ENCODE results near the gene RBMS3. TPM values are rescaled to one million over a fixed set of nuclear protein-coding genes. Genes with fewer than 3 reads are reported as not detected.
"Not testable (repeated sequence)": the region's sequence is repeated elsewhere in the genome, so short reads cannot be mapped to it uniquely, and the experiment has no call there.

RBMS3 gene
- total RNA-seq, 2 donors from 2014 or later = 31.7 to 45.1 TPM

GRCh38 chr3:29354894-29355293, 74.0 kb downstream of the RBMS3 start:
- TF ChIP-seq POLR2AphosphoS5 (IDR thresholded peaks at IDR 0.05) (no peak), CTCF (IDR thresholded peaks at IDR 0.05) (no peak), POLR2A (IDR thresholded peaks at IDR 0.05) (no peak)
- intact Hi-C loops (cut with DNase I) = no loop called here
- Histone ChIP-seq H3K27me3 (replicated peaks; ENCODE audit: insufficient read depth) (no peaks in the 10 kb centered on the region), H3K4me3 (no peak overlapping the region), H3K36me3 (no peaks in the 10 kb centered on the region), H3K9me3 (no peaks in the 10 kb centered on the region), H3K4me1 (replicated peaks) (no peaks in the 10 kb centered on the region), H3K27ac (no peak overlapping the region)
- DNase-seq (ENCODE audit: low spot score) = no peak

GRCh38 chr3:29356062-29356461, 75.2 kb downstream of the RBMS3 start:
- DNase-seq (ENCODE audit: low spot score) = no peak
- 75% methylated on average over 3 of the region's 3 CpGs for WGBS
- no peak overlapping the region for H3K4me3 ChIP-seq
- intact Hi-C loops (cut with DNase I) = no loop called here
- H3K4me1 ChIP-seq (replicated peaks) = no peaks in the 10 kb centered on the region
- TF ChIP-seq POLR2A (IDR thresholded peaks at IDR 0.05) (no peak), CTCF (IDR thresholded peaks at IDR 0.05) (no peak), POLR2AphosphoS5 (IDR thresholded peaks at IDR 0.05) (no peak)
- H3K36me3 ChIP-seq = no peaks in the 10 kb centered on the region
- no peaks in the 10 kb centered on the region for H3K27me3 ChIP-seq (replicated peaks; ENCODE audit: insufficient read depth)
- no peaks in the 10 kb centered on the region for H3K9me3 ChIP-seq
- H3K27ac ChIP-seq = no peak overlapping the region

GRCh38 chr3:29360289-29360688, 79.4 kb downstream of the RBMS3 start:
- H3K36me3 ChIP-seq; H3K27ac ChIP-seq; intact Hi-C loops (cut with DNase I); H3K27me3 ChIP-seq (replicated peaks; ENCODE audit: insufficient read depth); DNase-seq (ENCODE audit: low spot score); H3K9me3 ChIP-seq; H3K4me3 ChIP-seq; H3K4me1 ChIP-seq (replicated peaks): not testable (repeated sequence)
- WGBS = 88% methylated on average over 2 of the region's 2 CpGs

- no peak for DNase-seq (ENCODE audit: low spot score)
- no peaks in the 10 kb centered on the region for H3K27me3 ChIP-seq (replicated peaks; ENCODE audit: insufficient read depth)
- H3K4me1 ChIP-seq (replicated peaks) = no peaks in the 10 kb centered on the region
- TF ChIP-seq POLR2AphosphoS5 (IDR thresholded peaks at IDR 0.05) (no peak), CTCF (IDR thresholded peaks at IDR 0.05) (no peak)
- intact Hi-C loops (cut with DNase I) = no loop called here
- H3K9me3 ChIP-seq = no peaks in the 10 kb centered on the region
- WGBS = 78% methylated on average over 2 of the region's 2 CpGs
- H3K4me3 ChIP-seq = no peak overlapping the region
- no peak overlapping the region for H3K27ac ChIP-seq
- H3K36me3 ChIP-seq = no peaks in the 10 kb centered on the region
Measured at GRCh38 chr3:29363110-29363509, 82.2 kb downstream of the RBMS3 start.

GRCh38 chr3:29370021-29370420, 89.2 kb downstream of the RBMS3 start:
- no peaks in the 10 kb centered on the region for H3K4me1 ChIP-seq (replicated peaks)
- no peak overlapping the region for H3K4me3 ChIP-seq
- no peak overlapping the region for H3K27ac ChIP-seq
- TF ChIP-seq POLR2AphosphoS5 (IDR thresholded peaks at IDR 0.05) (no peak), CTCF (IDR thresholded peaks at IDR 0.05) (no peak), POLR2A (IDR thresholded peaks at IDR 0.05) (no peak)
- 78% methylated on average over 4 of the region's 4 CpGs for WGBS
- intact Hi-C loops (cut with DNase I) = no loop called here
- no peaks in the 10 kb centered on the region for H3K9me3 ChIP-seq
- DNase-seq (ENCODE audit: low spot score) = no peak
- H3K36me3 ChIP-seq = no peaks in the 10 kb centered on the region
- no peaks in the 10 kb centered on the region for H3K27me3 ChIP-seq (replicated peaks; ENCODE audit: insufficient read depth)
